Measurements from ENCODE around the gene PEX5L. TPM values are rescaled to one million over a fixed set of nuclear protein-coding genes. Genes with fewer than 3 reads are reported as not detected.
A peak's percentile ranks its signal among the peaks of the same experiment; 100 is the strongest.

The PEX5L gene
- total and polyA plus RNA-seq, 2 experiments from 2014 or later = 6.3 to 7.0 TPM

DNA sequence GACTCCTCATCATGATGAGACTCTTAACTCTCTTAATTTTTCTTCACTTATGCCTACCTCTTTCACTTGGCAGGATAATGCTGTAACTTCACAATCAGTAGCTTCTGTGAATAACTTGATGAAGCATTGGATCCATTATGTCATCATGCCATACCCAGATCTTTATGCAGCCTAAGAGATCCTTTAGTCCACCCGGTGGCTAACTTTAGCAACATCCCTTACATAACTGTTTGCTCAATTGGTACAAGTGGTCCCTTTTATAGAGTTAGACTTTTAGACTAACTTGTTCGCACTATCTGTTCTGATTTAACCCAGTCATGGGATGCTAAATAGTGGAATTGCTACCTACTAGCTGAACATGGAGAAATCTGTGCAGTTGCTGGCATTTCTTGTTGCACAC, 199.4 kb downstream of the PEX5L start:
- Histone ChIP-seq H3K4me2 (no peak overlapping the region), H3K36me3 (ENCODE audit: insufficient read depth) (no peaks in the 10 kb centered on the region), H3K4me1 (ENCODE audit: insufficient read depth) (peaks cover 18% of the 10 kb centered on the region), H3K79me2 (replicated peaks; ENCODE audit: insufficient read depth) (no peaks in the 10 kb centered on the region), H3K27ac (ENCODE audit: low read depth) (no peak overlapping the region), H3F3A (replicated peaks; ENCODE audit: low read depth) (no peaks in the 10 kb centered on the region), H3K9me2 (ENCODE audit: insufficient read depth) (0 out of 2 replicates have a peak, but pooled peaks cover 8% of the 10 kb centered on the region), H2AFZ (no peak overlapping the region), H3K4me3 (no peak overlapping the region), H4K20me1 (replicated peaks; ENCODE audit: insufficient read depth) (no peaks in the 10 kb centered on the region), H3K27me3 (ENCODE audit: insufficient read depth) (no peaks in the 10 kb centered on the region)
- ATAC-seq (no peak; the same call in 2 of the 3 replicates), DNase-seq (ENCODE audit: low spot score) (peak; percentile 35)
- no peak for TF ChIP-seq EZH2phosphoT487 (IDR thresholded peaks at IDR 0.05; ENCODE audit: unreplicated experiment)
- TF ChIP-seq ZNF331 (CRISPR knock-in tag; IDR thresholded peaks at IDR 0.05; ENCODE audit: low read depth) = no peak
- TF ChIP-seq, protein P1, sequence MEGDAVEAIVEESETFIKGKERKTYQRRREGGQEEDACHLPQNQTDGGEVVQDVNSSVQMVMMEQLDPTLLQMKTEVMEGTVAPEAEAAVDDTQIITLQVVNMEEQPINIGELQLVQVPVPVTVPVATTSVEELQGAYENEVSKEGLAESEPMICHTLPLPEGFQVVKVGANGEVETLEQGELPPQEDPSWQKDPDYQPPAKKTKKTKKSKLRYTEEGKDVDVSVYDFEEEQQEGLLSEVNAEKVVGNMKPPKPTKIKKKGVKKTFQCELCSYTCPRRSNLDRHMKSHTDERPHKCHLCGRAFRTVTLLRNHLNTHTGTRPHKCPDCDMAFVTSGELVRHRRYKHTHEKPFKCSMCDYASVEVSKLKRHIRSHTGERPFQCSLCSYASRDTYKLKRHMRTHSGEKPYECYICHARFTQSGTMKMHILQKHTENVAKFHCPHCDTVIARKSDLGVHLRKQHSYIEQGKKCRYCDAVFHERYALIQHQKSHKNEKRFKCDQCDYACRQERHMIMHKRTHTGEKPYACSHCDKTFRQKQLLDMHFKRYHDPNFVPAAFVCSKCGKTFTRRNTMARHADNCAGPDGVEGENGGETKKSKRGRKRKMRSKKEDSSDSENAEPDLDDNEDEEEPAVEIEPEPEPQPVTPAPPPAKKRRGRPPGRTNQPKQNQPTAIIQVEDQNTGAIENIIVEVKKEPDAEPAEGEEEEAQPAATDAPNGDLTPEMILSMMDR (conservative IDR thresholded peaks at IDR 0.05; ENCODE audit: low read depth in 2 of 2) = peak; percentile 27 to 33; a peak in 3 of 4 replicates
- no peak overlapping the region for H3K4me3 Mint-ChIP-seq
- H3K9me3 Mint-ChIP-seq = no peaks in the 10 kb centered on the region
- peaks cover 11% of the 10 kb centered on the region for H3K4me1 Mint-ChIP-seq
- no peak overlapping the region for H3K27ac Mint-ChIP-seq
- no peaks in the 10 kb centered on the region for H3K36me3 Mint-ChIP-seq (ENCODE audit: low read depth)
- H3K27me3 Mint-ChIP-seq (ENCODE audit: insufficient read depth, low read depth, poor library complexity) = peaks cover 2% of the 10 kb centered on the region

DNA sequence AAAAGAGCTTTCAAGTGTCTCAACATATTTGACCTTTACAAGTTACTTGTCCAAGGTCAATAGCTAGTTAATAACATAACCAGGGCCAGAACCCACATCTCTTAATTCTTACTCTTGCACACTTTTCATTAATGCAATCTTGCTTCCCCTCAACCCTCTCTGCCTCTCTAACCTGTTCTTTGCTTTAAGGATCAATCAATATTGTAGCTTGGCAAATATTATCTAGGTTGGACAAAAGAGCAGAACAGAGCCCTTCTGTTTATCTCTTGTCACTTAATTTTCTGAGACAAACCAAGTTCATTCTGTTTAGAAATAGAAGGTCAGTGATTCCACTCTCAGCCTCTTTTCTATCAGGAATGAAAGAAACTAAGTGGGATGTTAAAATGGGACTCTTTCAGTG, 203.4 kb downstream of the PEX5L start:
- no peak overlapping the region for H3K27ac Mint-ChIP-seq
- no peak for TF ChIP-seq NANOG (IDR thresholded peaks at IDR 0.05; ENCODE audit: borderline replicate concordance)
- TF ChIP-seq STAT1 (IDR thresholded peaks at IDR 0.05; ENCODE audit: unreplicated experiment) = no peak
- TF ChIP-seq, protein P1 (conservative IDR thresholded peaks at IDR 0.05; ENCODE audit: low read depth in 2 of 2) = no peak
- no peak for TF ChIP-seq ZNF331 (CRISPR knock-in tag; IDR thresholded peaks at IDR 0.05; ENCODE audit: low read depth)
- TF ChIP-seq, protein P2, sequence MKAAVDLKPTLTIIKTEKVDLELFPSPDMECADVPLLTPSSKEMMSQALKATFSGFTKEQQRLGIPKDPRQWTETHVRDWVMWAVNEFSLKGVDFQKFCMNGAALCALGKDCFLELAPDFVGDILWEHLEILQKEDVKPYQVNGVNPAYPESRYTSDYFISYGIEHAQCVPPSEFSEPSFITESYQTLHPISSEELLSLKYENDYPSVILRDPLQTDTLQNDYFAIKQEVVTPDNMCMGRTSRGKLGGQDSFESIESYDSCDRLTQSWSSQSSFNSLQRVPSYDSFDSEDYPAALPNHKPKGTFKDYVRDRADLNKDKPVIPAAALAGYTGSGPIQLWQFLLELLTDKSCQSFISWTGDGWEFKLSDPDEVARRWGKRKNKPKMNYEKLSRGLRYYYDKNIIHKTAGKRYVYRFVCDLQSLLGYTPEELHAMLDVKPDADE (IDR thresholded peaks at IDR 0.05) = no peak
- TF ChIP-seq, protein P3, sequence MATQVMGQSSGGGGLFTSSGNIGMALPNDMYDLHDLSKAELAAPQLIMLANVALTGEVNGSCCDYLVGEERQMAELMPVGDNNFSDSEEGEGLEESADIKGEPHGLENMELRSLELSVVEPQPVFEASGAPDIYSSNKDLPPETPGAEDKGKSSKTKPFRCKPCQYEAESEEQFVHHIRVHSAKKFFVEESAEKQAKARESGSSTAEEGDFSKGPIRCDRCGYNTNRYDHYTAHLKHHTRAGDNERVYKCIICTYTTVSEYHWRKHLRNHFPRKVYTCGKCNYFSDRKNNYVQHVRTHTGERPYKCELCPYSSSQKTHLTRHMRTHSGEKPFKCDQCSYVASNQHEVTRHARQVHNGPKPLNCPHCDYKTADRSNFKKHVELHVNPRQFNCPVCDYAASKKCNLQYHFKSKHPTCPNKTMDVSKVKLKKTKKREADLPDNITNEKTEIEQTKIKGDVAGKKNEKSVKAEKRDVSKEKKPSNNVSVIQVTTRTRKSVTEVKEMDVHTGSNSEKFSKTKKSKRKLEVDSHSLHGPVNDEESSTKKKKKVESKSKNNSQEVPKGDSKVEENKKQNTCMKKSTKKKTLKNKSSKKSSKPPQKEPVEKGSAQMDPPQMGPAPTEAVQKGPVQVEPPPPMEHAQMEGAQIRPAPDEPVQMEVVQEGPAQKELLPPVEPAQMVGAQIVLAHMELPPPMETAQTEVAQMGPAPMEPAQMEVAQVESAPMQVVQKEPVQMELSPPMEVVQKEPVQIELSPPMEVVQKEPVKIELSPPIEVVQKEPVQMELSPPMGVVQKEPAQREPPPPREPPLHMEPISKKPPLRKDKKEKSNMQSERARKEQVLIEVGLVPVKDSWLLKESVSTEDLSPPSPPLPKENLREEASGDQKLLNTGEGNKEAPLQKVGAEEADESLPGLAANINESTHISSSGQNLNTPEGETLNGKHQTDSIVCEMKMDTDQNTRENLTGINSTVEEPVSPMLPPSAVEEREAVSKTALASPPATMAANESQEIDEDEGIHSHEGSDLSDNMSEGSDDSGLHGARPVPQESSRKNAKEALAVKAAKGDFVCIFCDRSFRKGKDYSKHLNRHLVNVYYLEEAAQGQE (IDR thresholded peaks at IDR 0.05; ENCODE audit: unreplicated experiment) = no peak
- TF ChIP-seq CREB1 (CRISPR knock-in tag; IDR thresholded peaks at IDR 0.05; ENCODE audit: low read depth) = no peak
- no peak for TF ChIP-seq POLR2AphosphoS5 (IDR thresholded peaks at IDR 0.05; ENCODE audit: low read depth)
- no peak for TF ChIP-seq EZH2phosphoT487 (IDR thresholded peaks at IDR 0.05; ENCODE audit: unreplicated experiment)
- no peak for TF ChIP-seq JUNB (IDR thresholded peaks at IDR 0.05; ENCODE audit: unreplicated experiment)
- H3K9me3 Mint-ChIP-seq = no peaks in the 10 kb centered on the region
- H3K4me3 Mint-ChIP-seq = no peak overlapping the region
- Histone ChIP-seq H3K27me3 (ENCODE audit: insufficient read depth) (no peaks in the 10 kb centered on the region), H3F3A (replicated peaks; ENCODE audit: low read depth) (no peaks in the 10 kb centered on the region), H3K79me2 (replicated peaks; ENCODE audit: insufficient read depth) (no peaks in the 10 kb centered on the region), H3K4me2 (no peak overlapping the region), H4K20me1 (replicated peaks; ENCODE audit: insufficient read depth) (no peaks in the 10 kb centered on the region), H3K36me3 (ENCODE audit: insufficient read depth) (no peaks in the 10 kb centered on the region), H3K4me1 (ENCODE audit: insufficient read depth) (peaks cover 6% of the 10 kb centered on the region; the same call in 1 of the 2 replicates), H2AFZ (no peak overlapping the region), H3K9me2 (ENCODE audit: insufficient read depth) (peaks cover 12% of the 10 kb centered on the region; the same call in 1 of the 2 replicates), H3K4me3 (no peak overlapping the region), H3K27ac (ENCODE audit: low read depth) (no peak overlapping the region)
- ATAC-seq (no peak), DNase-seq (ENCODE audit: low spot score) (no peak)
- no peaks in the 10 kb centered on the region for H3K36me3 Mint-ChIP-seq (ENCODE audit: low read depth)
- H3K4me1 Mint-ChIP-seq = peaks cover 6% of the 10 kb centered on the region; the same call in 2 of the 3 replicates
- H3K27me3 Mint-ChIP-seq (ENCODE audit: insufficient read depth, low read depth, poor library complexity) = no peaks in the 10 kb centered on the region
